Measurements from ENCODE around the gene PXYLP1. TPM values are rescaled to one million over a fixed set of nuclear protein-coding genes. Genes with fewer than 3 reads are reported as not detected.

PXYLP1 gene
- total and polyA plus RNA-seq, 9 of the 15 experiments (the other 6 are each of a cell fraction or from before 2014, with no cell fraction given): 0.80 to 2.9 (median 1.3) TPM

GRCh38 chr3:141231952-141232823 lies 563 bp downstream of the PXYLP1 start (continued):
- TF ChIP-seq CREB5 (CRISPR knock-in tag; IDR thresholded peaks at IDR 0.05) (no peak), ATF2 (CRISPR knock-in tag; IDR thresholded peaks at IDR 0.05) (no peak), ETS2 (tag; IDR thresholded peaks at IDR 0.05; ENCODE audit: borderline replicate concordance, poor library complexity, severe bottlenecking) (no peak), FOS (IDR thresholded peaks at IDR 0.05; ENCODE audit: extremely low read depth, insufficient read length) (no peak), NRF1 (conservative IDR thresholded peaks at IDR 0.05 in 1 of 2, IDR thresholded peaks at IDR 0.05 in 1 of 2) (peak; percentile 54 to 61), KDM2B (CRISPR knock-in tag; IDR thresholded peaks at IDR 0.05) (peak; percentile 73; the same call in 1 of the 2 replicates), TCF3 (CRISPR knock-in tag; IDR thresholded peaks at IDR 0.05) (no peak), ZNF592 (IDR thresholded peaks at IDR 0.05) (no peak), LARP7 (IDR thresholded peaks at IDR 0.05) (no peak), SMARCC2 (IDR thresholded peaks at IDR 0.05; ENCODE audit: low read depth) (no peak), ZKSCAN1 (IDR thresholded peaks at IDR 0.05; ENCODE audit: low read depth, low read length) (no peak), TAF15 (IDR thresholded peaks at IDR 0.05; ENCODE audit: low read depth, low read length) (no peak), BHLHE40 (IDR thresholded peaks at IDR 0.05; ENCODE audit: low read length) (no peak)
- TF ChIP-seq, protein P1, sequence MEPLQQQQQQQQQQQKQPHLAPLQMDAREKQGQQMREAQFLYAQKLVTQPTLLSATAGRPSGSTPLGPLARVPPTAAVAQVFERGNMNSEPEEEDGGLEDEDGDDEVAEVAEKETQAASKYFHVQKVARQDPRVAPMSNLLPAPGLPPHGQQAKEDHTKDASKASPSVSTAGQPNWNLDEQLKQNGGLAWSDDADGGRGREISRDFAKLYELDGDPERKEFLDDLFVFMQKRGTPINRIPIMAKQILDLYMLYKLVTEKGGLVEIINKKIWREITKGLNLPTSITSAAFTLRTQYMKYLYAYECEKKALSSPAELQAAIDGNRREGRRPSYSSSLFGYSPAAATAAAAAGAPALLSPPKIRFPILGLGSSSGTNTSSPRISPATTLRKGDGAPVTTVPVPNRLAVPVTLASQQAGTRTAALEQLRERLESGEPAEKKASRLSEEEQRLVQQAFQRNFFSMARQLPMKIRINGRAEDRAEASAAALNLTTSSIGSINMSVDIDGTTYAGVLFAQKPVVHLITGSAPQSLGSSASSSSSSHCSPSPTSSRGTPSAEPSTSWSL (CRISPR knock-in tag; IDR thresholded peaks at IDR 0.05; ENCODE audit: borderline replicate concordance): no peak
- TF ChIP-seq, protein P2, sequence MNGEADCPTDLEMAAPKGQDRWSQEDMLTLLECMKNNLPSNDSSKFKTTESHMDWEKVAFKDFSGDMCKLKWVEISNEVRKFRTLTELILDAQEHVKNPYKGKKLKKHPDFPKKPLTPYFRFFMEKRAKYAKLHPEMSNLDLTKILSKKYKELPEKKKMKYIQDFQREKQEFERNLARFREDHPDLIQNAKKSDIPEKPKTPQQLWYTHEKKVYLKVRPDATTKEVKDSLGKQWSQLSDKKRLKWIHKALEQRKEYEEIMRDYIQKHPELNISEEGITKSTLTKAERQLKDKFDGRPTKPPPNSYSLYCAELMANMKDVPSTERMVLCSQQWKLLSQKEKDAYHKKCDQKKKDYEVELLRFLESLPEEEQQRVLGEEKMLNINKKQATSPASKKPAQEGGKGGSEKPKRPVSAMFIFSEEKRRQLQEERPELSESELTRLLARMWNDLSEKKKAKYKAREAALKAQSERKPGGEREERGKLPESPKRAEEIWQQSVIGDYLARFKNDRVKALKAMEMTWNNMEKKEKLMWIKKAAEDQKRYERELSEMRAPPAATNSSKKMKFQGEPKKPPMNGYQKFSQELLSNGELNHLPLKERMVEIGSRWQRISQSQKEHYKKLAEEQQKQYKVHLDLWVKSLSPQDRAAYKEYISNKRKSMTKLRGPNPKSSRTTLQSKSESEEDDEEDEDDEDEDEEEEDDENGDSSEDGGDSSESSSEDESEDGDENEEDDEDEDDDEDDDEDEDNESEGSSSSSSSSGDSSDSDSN (IDR thresholded peaks at IDR 0.05; ENCODE audit: borderline replicate concordance in 1 of 2, low read depth in 2 of 2, low read length in 2 of 2): 0 out of 4 replicates have a peak, but pooled peaks of 1 of the 2 experiments have one; percentile 29

Measured in K562 (cell line).